Body of pancreas (tissue), 4 donors: ENCODE measurements around the gene GNB1. TPM values are rescaled to one million over a fixed set of nuclear protein-coding genes. Genes with fewer than 3 reads are reported as not detected.

Experiments used
- ATAC-seq: fragments of 150-250 bp; one replicate; pipeline ENCODE4 v1.9.1; 2016
- DNase-seq, 4 donors: peaks; one replicate each; pipeline ENCODE4 v3.0.0-alpha.2; 2019
- H3K27ac ChIP-seq, 4 donors: fragments of 200-600 bp; sonication (generic); 1 replicate in 3 of 4; 2 replicates in 1 of 4; pipeline versions ENCODE4 v1.5.1 to v1.6.1; 2016 to 2019; ENCODE audit warnings: mild to moderate bottlenecking in 1 of 4, mixed read lengths in 1 of 4, moderate library complexity in 1 of 4
- H3K27me3 ChIP-seq, 2 donors: fragments of 200-600 bp; sonication (generic); one replicate each; pipeline ENCODE4 v1.6.0; 2016; ENCODE audit warnings: mild to moderate bottlenecking in 1 of 2
- H3K36me3 ChIP-seq, 2 donors: fragments of 200-600 bp; sonication (generic); replicated peaks in 1 of 2; 2 replicates each; pipeline ENCODE4 v1.5.1; 2016; ENCODE audit warnings: low read depth in 2 of 2; ENCODE audit not compliant: insufficient read depth in 1 of 2
- H3K4me1 ChIP-seq: fragments of 200-600 bp; sonication (generic); one replicate; pipeline ENCODE4 v1.6.0; 2016
- H3K4me3 ChIP-seq, 2 donors: fragments of 200-600 bp; sonication (generic); 1 replicate in 1 of 2; 2 replicates in 1 of 2; pipeline ENCODE4 v1.5.1; 2016 to 2019
- H3K9me3 ChIP-seq, 3 donors: fragments of 200-600 bp; sonication (generic); 1 replicate in 2 of 3; 2 replicates in 1 of 3; pipeline ENCODE4 v1.5.1; 2016
- CTCF ChIP-seq, 7 experiments: fragments of 450-650 bp in 4 of 7; fragments of 200-600 bp in 3 of 7; sonication (generic) in 3 of 7; IDR thresholded peaks; one replicate each; pipeline ENCODE4 v1.5.1; 2016 to 2019; ENCODE audit warnings: antibody characterized with exemption in 7 of 7
- POLR2A ChIP-seq, 3 donors: fragments of 450-650 bp; IDR thresholded peaks; one replicate each; pipeline ENCODE4 v1.6.1; 2016; ENCODE audit warnings: antibody characterized with exemption in 3 of 3, mild to moderate bottlenecking in 2 of 3
- WGBS, 2 donors: methylation state at CpG; one replicate each; pipeline ENCODE4 v1.1.5; 2017; 5-methylcytosine and 5-hydroxymethylcytosine counted together
- intact Hi-C: fragments of 100-400 bp; cut with DNase I; formaldehyde crosslinking; loops from one replicate; pipeline ENCODE4 v1.15.1; 2023
- total RNA-seq, 2 donors: library from RNA; depleted of rRNA; stranded (reverse); fragments of >200 nt; gene quantifications; one replicate each; pipeline ENCODE4 v1.1.0, GENCODE V29; 2016

The GNB1 gene
- total RNA-seq, 2 donors from 2014 or later, result 71.3 to 79.1 TPM

- ATAC-seq, result peak; percentile 51
- peak in 4 of 7 experiments; percentile 7 to 42 (median 38) for TF ChIP-seq CTCF (IDR thresholded peaks at IDR 0.05)
- no peak for TF ChIP-seq POLR2A (IDR thresholded peaks at IDR 0.05)
- 75 to 84% methylated on average over 18 to 32 of the region's 32 CpGs for WGBS, 2 donors
- H3K27ac ChIP-seq, result no peak overlapping the region
- DNase-seq, result peak; percentile 47 to 83 (median 78)
- H3K9me3 ChIP-seq, result no peaks in the 10 kb centered on the region
- H3K4me1 ChIP-seq, result peaks cover 14% of the 10 kb centered on the region
- peaks cover 2 to 7% of the 10 kb centered on the region in 2 donors for H3K36me3 ChIP-seq
- intact Hi-C loops, result no loop called here
- no peak overlapping the region for H3K4me3 ChIP-seq
- H3K27me3 ChIP-seq, result no peaks in the 10 kb centered on the region
Observed at GRCh38 chr1:1763657-1764621, 126.9 kb downstream of the GNB1 start.

- DNase-seq (no peak), ATAC-seq (no peak)
- TF ChIP-seq CTCF (IDR thresholded peaks at IDR 0.05) (no peak), POLR2A (IDR thresholded peaks at IDR 0.05) (no peak)
- intact Hi-C loops, result no loop called here
- 92 to 97% methylated on average over 22 to 23 of the region's 23 CpGs for WGBS, 2 donors
- no peaks in the 10 kb centered on the region for H3K27me3 ChIP-seq
- no peak overlapping the region for H3K4me3 ChIP-seq
- H3K27ac ChIP-seq, result no peak overlapping the region
- H3K9me3 ChIP-seq, result no peaks in the 10 kb centered on the region
- peaks cover 0 to 7% of the 10 kb centered on the region in 2 donors for H3K36me3 ChIP-seq
- peaks cover 24% of the 10 kb centered on the region for H3K4me1 ChIP-seq
Observed at GRCh38 chr1:1761504-1762376, 129.1 kb downstream of the GNB1 start.

GRCh38 chr1:1760715-1761114 lies 130.2 kb downstream of the GNB1 start:
- peaks cover 7% of the 10 kb centered on the region in 2 donors for H3K36me3 ChIP-seq
- H3K9me3 ChIP-seq, result no peaks in the 10 kb centered on the region
- H3K27me3 ChIP-seq, result no peaks in the 10 kb centered on the region
- ATAC-seq, result no peak
- 90 to 98% methylated on average over 8 to 10 of the region's 10 CpGs for WGBS, 2 donors
- H3K4me1 ChIP-seq, result peaks cover 24% of the 10 kb centered on the region
- H3K27ac ChIP-seq, result no peak overlapping the region
- DNase-seq, result no peak
- H3K4me3 ChIP-seq, result no peak overlapping the region
- intact Hi-C loops, result no loop called here
- no peak for TF ChIP-seq POLR2A (IDR thresholded peaks at IDR 0.05)
- TF ChIP-seq CTCF (IDR thresholded peaks at IDR 0.05), result no peak

GRCh38 chr1:1760345-1760650 lies 130.6 kb downstream of the GNB1 start:
- ATAC-seq (no peak), DNase-seq (no peak)
- WGBS, 2 donors, result 95 to 97% methylated on average over 14 to 20 of the region's 20 CpGs
- no peak overlapping the region for H3K27ac ChIP-seq
- no peaks in the 10 kb centered on the region for H3K9me3 ChIP-seq
- no peak overlapping the region for H3K4me3 ChIP-seq
- no peak for TF ChIP-seq CTCF (IDR thresholded peaks at IDR 0.05)
- no peak for TF ChIP-seq POLR2A (IDR thresholded peaks at IDR 0.05)
- no peaks in the 10 kb centered on the region for H3K27me3 ChIP-seq
- intact Hi-C loops, result no loop called here
- peaks cover 7 to 8% of the 10 kb centered on the region in 2 donors for H3K36me3 ChIP-seq
- peaks cover 24% of the 10 kb centered on the region for H3K4me1 ChIP-seq
